ENCODE measurements around the gene PAX8.
A peak's percentile ranks its signal among the peaks of the same experiment; 100 is the strongest.

PAX8 gene

GRCh38 chr2:113324684-113325160 lies 46.0 kb upstream of the PAX8 start:
- ChIA-PET POLR2A (interaction anchor here (0.6 kb wide), 1 partner anchor 27 kb away, joined by 3 read pairs; no protein-coding TSS in a partner anchor), CTCF (no interaction called here)
- no peaks in the 10 kb centered on the region for H3K36me3 ChIP-seq (ENCODE audit: control insufficient read depth in 2 of 2, insufficient read depth in 1 of 2, low read length in 2 of 2)
- H3K9me3 ChIP-seq (ENCODE audit: control insufficient read depth, insufficient read depth, low read depth, low read length): no peaks in the 10 kb centered on the region
- 0 out of 2 replicates have a peak overlapping the region, but pooled peaks have one; percentile 60 for H3K27ac ChIP-seq (ENCODE audit: extremely low read depth, low read depth, low read length)
- peak overlapping the region; percentile 40 for H3K4me3 ChIP-seq (ENCODE audit: low read depth, low read length)
- peaks cover 3% of the 10 kb centered on the region; the same call in 1 of the 2 replicates for H3K4me1 ChIP-seq (ENCODE audit: control insufficient read depth, insufficient read depth, low read length)
- TF ChIP-seq TRIM28 (IDR thresholded peaks at IDR 0.05; ENCODE audit: borderline replicate concordance, low read length): no peak
- TF ChIP-seq ZNF530 (tag by site-specific recombination; IDR thresholded peaks at IDR 0.05; ENCODE audit: low read depth): no peak
- TF ChIP-seq ZFP69B (tag by site-specific recombination; IDR thresholded peaks at IDR 0.05): 0 out of 2 replicates have a peak, but pooled peaks have one; percentile 13
- TF ChIP-seq ZBTB7A (tag by site-specific recombination; IDR thresholded peaks at IDR 0.05; ENCODE audit: low read depth): no peak
- TF ChIP-seq ZBTB26 (tag by site-specific recombination; optimal IDR thresholded peaks at IDR 0.05): peak; percentile 41
- TF ChIP-seq ZBTB17 (tag by site-specific recombination; IDR thresholded peaks at IDR 0.05): peak; percentile 49; the same call in 1 of the 2 replicates
- no peak for TF ChIP-seq TSHZ1 (tag by site-specific recombination; IDR thresholded peaks at IDR 0.05; ENCODE audit: borderline replicate concordance)
- no peak for TF ChIP-seq ZBTB10 (tag by site-specific recombination; IDR thresholded peaks at IDR 0.05)
- TF ChIP-seq ZNF19 (tag by site-specific recombination; IDR thresholded peaks at IDR 0.05; ENCODE audit: low read depth): no peak
- no peak for TF ChIP-seq ZNF223 (tag by site-specific recombination; IDR thresholded peaks at IDR 0.05)
- TF ChIP-seq IKZF3 (tag by site-specific recombination; IDR thresholded peaks at IDR 0.05): peak; percentile 27; the same call in 1 of the 2 replicates
- peak; percentile 89 for TF ChIP-seq ZNF366 (tag by site-specific recombination; conservative IDR thresholded peaks at IDR 0.05)
- TF ChIP-seq ZNF660 (tag by site-specific recombination; IDR thresholded peaks at IDR 0.05): 0 out of 2 replicates have a peak, but pooled peaks have one; percentile 32
- no peak for TF ChIP-seq ZNF114 (tag by site-specific recombination; IDR thresholded peaks at IDR 0.05)
- peak; percentile 59 for TF ChIP-seq ZNF398 (tag by site-specific recombination; IDR thresholded peaks at IDR 0.05)
- no peak for TF ChIP-seq ZNF518A (tag by site-specific recombination; conservative IDR thresholded peaks at IDR 0.05; ENCODE audit: low read depth)
- TF ChIP-seq ZSCAN4 (tag by site-specific recombination; IDR thresholded peaks at IDR 0.05): 0 out of 2 replicates have a peak, but pooled peaks have one; percentile 36
- 0 out of 2 replicates have a peak, but pooled peaks have one; percentile 14 for TF ChIP-seq KLF8 (tag by site-specific recombination; IDR thresholded peaks at IDR 0.05)
- no peak for TF ChIP-seq ZNF514 (tag by site-specific recombination; IDR thresholded peaks at IDR 0.05)
- TF ChIP-seq ZNF777 (tag by site-specific recombination; IDR thresholded peaks at IDR 0.05; ENCODE audit: borderline replicate concordance): no peak
- TF ChIP-seq ZNF341 (tag by site-specific recombination; IDR thresholded peaks at IDR 0.05; ENCODE audit: low read depth): peak; percentile 46; the same call in 1 of the 2 replicates
- peak; percentile 17; the same call in 1 of the 2 replicates for TF ChIP-seq SP3 (tag by site-specific recombination; IDR thresholded peaks at IDR 0.05)
